K562 (cell line): ENCODE data around the gene HTRA3. TPM values are rescaled to one million over a fixed set of nuclear protein-coding genes. Genes with fewer than 3 reads are reported as not detected.

Experiments
- ATAC-seq: fragments of 200-7000 bp; cut with Tn5 transposase; 3 replicates; pipeline ENCODE4 v1.9.1; 2020; ENCODE audit warnings: moderate library complexity
- BruUV-seq: library from RNA; stranded (reverse); fragments of 400-500 nt; replicated peaks from 2 replicates; lab custom pipeline; 2021; lab: Mats Ljungman, UMichigan
- CTCF ChIA-PET: fragments of 300-600 bp; formaldehyde crosslinking; extraction: SDS; loops from one replicate; lab custom pipeline; 2021; ENCODE audit warnings: low intra/inter-chr PET ratio; lab: Yijun Ruan, JAX
- POLR2A ChIA-PET: fragments of 300-600, 350-650 bp; sonication (Branson Sonifier 250); formaldehyde crosslinking; extraction: SDS; loops from one replicate; lab custom pipeline; 2021; ENCODE audit warnings: antibody characterized with exemption, inconsistent platforms; lab: Yijun Ruan, JAX
- DNase-seq, 4 experiments: peaks; one replicate each; pipeline versions ENCODE4 v3.0.0 to v3.0.0-alpha.2; 2011 to 2018; ENCODE audit warnings: low spot score in 3 of 4, mixed read lengths in 3 of 4; ENCODE audit errors: extremely low read depth in 1 of 4
- FAIRE-seq: peaks from 2 replicates; lab custom pipeline; 2011; peaks lifted over from hg19 to GRCh38; lab: Jason Lieb, UNC
- H2AFZ ChIP-seq: 2 replicates; pipeline ENCODE4 v1.6.0; 2011; ENCODE audit warnings: low read depth, low read length, control low read depth, inconsistent platforms
- H3K27ac ChIP-seq: fragments of 200-600 bp; 3 replicates; pipeline ENCODE4 v1.8.0; 2011; ENCODE audit warnings: low read depth, mild to moderate bottlenecking, control low read depth, inconsistent platforms, low read length, moderate library complexity, mixed read lengths; ENCODE audit errors: extremely low read depth
- H3K27me3 ChIP-seq, 2 experiments: fragments of 300-600 bp in 1 of 2; 2 replicates in 1 of 2; 3 replicates in 1 of 2; pipeline versions ENCODE4 v1.6.0 to v1.8.0; 2011; ENCODE audit warnings: inconsistent platforms in 2 of 2, low read length in 2 of 2, mild to moderate bottlenecking in 1 of 2, mixed read lengths in 1 of 2, moderate library complexity in 1 of 2; ENCODE audit not compliant: control insufficient read depth in 2 of 2, insufficient read depth in 2 of 2
- H3K36me3 ChIP-seq: fragments of 300-600 bp; 3 replicates; pipeline ENCODE4 v1.8.0; 2011; ENCODE audit warnings: mild to moderate bottlenecking, low read length, inconsistent platforms; ENCODE audit not compliant: control insufficient read depth, insufficient read depth
- H3K4me1 ChIP-seq, 2 experiments: fragments of 200-600 bp in 1 of 2; replicated peaks in 1 of 2; 2 replicates in 1 of 2; 3 replicates in 1 of 2; pipeline versions ENCODE4 v1.5.1 to v1.8.0; 2011; ENCODE audit warnings: inconsistent platforms in 2 of 2, low read length in 2 of 2, mild to moderate bottlenecking in 1 of 2, mixed read lengths in 1 of 2, moderate library complexity in 1 of 2; ENCODE audit not compliant: control insufficient read depth in 2 of 2, insufficient read depth in 2 of 2
- H3K4me2 ChIP-seq: 2 replicates; pipeline ENCODE4 v1.6.1; 2011; ENCODE audit warnings: low read length, control low read depth, inconsistent platforms, mixed read lengths; ENCODE audit not compliant: insufficient read depth
- H3K4me3 ChIP-seq: fragments of 200-600 bp; sonication (generic), shearing (Covaris generic); 2 replicates; pipeline ENCODE4 v1.5.1; 2016; ENCODE audit warnings: control low read depth, inconsistent platforms
- H3K79me2 ChIP-seq: fragments of 200-600 bp; 3 replicates; pipeline ENCODE4 v1.8.0; 2011; ENCODE audit warnings: low read length, inconsistent platforms; ENCODE audit not compliant: control insufficient read depth, insufficient read depth
- H3K9ac ChIP-seq, 2 experiments: 2 replicates each; pipeline versions ENCODE4 v1.6.0 to v1.6.1; 2011; ENCODE audit warnings: low read depth in 2 of 2, low read length in 2 of 2, control low read depth in 1 of 2, inconsistent platforms in 1 of 2, mild to moderate bottlenecking in 1 of 2, mixed read lengths in 1 of 2; ENCODE audit not compliant: insufficient read depth in 1 of 2
- H3K9me1 ChIP-seq: one replicate; pipeline ENCODE4 v1.6.0; 2011; ENCODE audit warnings: inconsistent platforms, mild to moderate bottlenecking, low read length, moderate library complexity; ENCODE audit not compliant: control insufficient read depth, insufficient read depth
- H3K9me3 ChIP-seq: replicated peaks from 2 replicates; pipeline ENCODE4 v1.5.1; 2011; ENCODE audit warnings: low read depth, low read length, inconsistent platforms; ENCODE audit not compliant: control insufficient read depth, insufficient read depth
- H4K20me1 ChIP-seq: replicated peaks from 2 replicates; pipeline ENCODE4 v1.6.1; 2011; ENCODE audit warnings: low read length, inconsistent platforms, mixed read lengths; ENCODE audit not compliant: control insufficient read depth, insufficient read depth
- CREB1 ChIP-seq, 2 experiments: sonication (generic) in 1 of 2; formaldehyde crosslinking in 1 of 2; IDR thresholded peaks; 2 replicates each; pipeline versions ENCODE4 v1.6.1 to v1.8.0; 2012 to 2022; ENCODE audit warnings: inconsistent platforms in 1 of 2, mild to moderate bottlenecking in 1 of 2, missing genetic modification reagents in 1 of 2, moderate library complexity in 1 of 2
- ETV6 ChIP-seq, 3 experiments: fragments of 150-350 bp in 1 of 3; sonication (generic) in 1 of 3; formaldehyde crosslinking in 1 of 3; IDR thresholded peaks; 2 replicates each; pipeline versions ENCODE4 v1.6.1 to v1.8.0; 2014 to 2022; ENCODE audit warnings: borderline replicate concordance in 2 of 3, low read depth in 2 of 3, antibody characterized with exemption in 1 of 3, low read length in 1 of 3, mild to moderate bottlenecking in 1 of 3, missing genetic modification reagents in 1 of 3
- MCM7 ChIP-seq, 2 experiments: fragments of 450-650 bp; IDR thresholded peaks; 2 replicates each; pipeline ENCODE4 v1.6.1; 2016 to 2018
- MYBL2 ChIP-seq, 2 experiments: fragments of 450-650 bp in 1 of 2; sonication (generic) in 1 of 2; formaldehyde crosslinking in 1 of 2; IDR thresholded peaks; 2 replicates each; pipeline versions ENCODE4 v1.6.1 to v1.8.1; 2017 to 2022; ENCODE audit warnings: borderline replicate concordance in 1 of 2, inconsistent platforms in 1 of 2, low read depth in 1 of 2, mild to moderate bottlenecking in 1 of 2, missing genetic modification reagents in 1 of 2, moderate library complexity in 1 of 2
- NEUROD1 ChIP-seq: fragments of 150-350 bp; IDR thresholded peaks from 2 replicates; pipeline ENCODE4 v1.6.1; 2014; ENCODE audit warnings: borderline replicate concordance, low read length, low read depth; ENCODE audit not compliant: partially characterized antibody
- RREB1 ChIP-seq: fragments of 250-450 bp; sonication (Bioruptor Pico); IDR thresholded peaks from 2 replicates; pipeline ENCODE4 v1.4.0; 2020
- SNRNP70 ChIP-seq: fragments of 200-400 bp; formaldehyde crosslinking; optimal IDR thresholded peaks from 2 replicates; pipeline ENCODE3; 2017; ENCODE audit warnings: low read depth, low read length
- STAT6 ChIP-seq: sonication (generic); formaldehyde crosslinking; IDR thresholded peaks from 2 replicates; pipeline ENCODE4 v1.8.1; 2023; ENCODE audit warnings: mild to moderate bottlenecking, missing genetic modification reagents
- ZEB2 ChIP-seq: fragments of 450-650 bp; IDR thresholded peaks from 2 replicates; pipeline ENCODE4 v1.6.1; 2016
- ZNF24 ChIP-seq: fragments of 450-650 bp; IDR thresholded peaks from 2 replicates; pipeline ENCODE4 v1.6.1; 2016
- WGBS: fragments of 100-300 bp; shearing (Covaris generic); methylation state at CpG from one replicate; pipeline ENCODE4 v1.1.6; 2016; ENCODE audit warnings: low coverage, mixed read lengths; ENCODE audit not compliant: insufficient coverage; ENCODE audit errors: missing lambda C conversion rate; 5-methylcytosine and 5-hydroxymethylcytosine counted together
- in situ Hi-C: fragments of 300-500 bp; cut with MboI; formaldehyde crosslinking; loops from 4 replicates; pipeline ENCODE4 v1.15.0; 2018; ENCODE audit warnings: inconsistent platforms, mixed read lengths
- intact Hi-C: fragments of 100-400 bp; cut with micrococcal nuclease; formaldehyde crosslinking; loops from 2 replicates; pipeline ENCODE4 v1.14.2; 2022
- polyA plus RNA-seq, 8 experiments: library from polyadenylated mRNA; depleted of rRNA in 4 of 8; stranded (reverse) in 5 of 8; unstranded in 3 of 8; fragments of >200 nt; fragmentation: Nextera tagmentation in 2 of 8; fragmentation: Illumina TruSeq in 1 of 8; extraction: Ambion mirVana in 2 of 8; extraction: Trizol in 1 of 8; gene quantifications; 2 replicates each; pipeline versions ENCODE4 v1.2.1 to v1.2.3, GENCODE V29; 2011 to 2014; ENCODE audit warnings: inconsistent platforms in 1 of 8, missing spikeins in 1 of 8
- total RNA-seq, 7 experiments: library from RNA; depleted of rRNA in 6 of 7; stranded (reverse); fragments of >200 nt in 6 of 7; fragmentation: Illumina TruSeq in 2 of 7; extraction: Trizol in 2 of 7; gene quantifications; 2 replicates each; pipeline versions ENCODE4 v1.2.1 to v1.2.3, GENCODE V29; 2011 to 2021; ENCODE audit warnings: low replicate concordance in 1 of 7

The HTRA3 gene
- total and polyA plus RNA-seq, 9 of the 15 experiments (the other 6 are each of a cell fraction or from before 2014, with no cell fraction given): 0.04 TPM; not detected in 8

DNA sequence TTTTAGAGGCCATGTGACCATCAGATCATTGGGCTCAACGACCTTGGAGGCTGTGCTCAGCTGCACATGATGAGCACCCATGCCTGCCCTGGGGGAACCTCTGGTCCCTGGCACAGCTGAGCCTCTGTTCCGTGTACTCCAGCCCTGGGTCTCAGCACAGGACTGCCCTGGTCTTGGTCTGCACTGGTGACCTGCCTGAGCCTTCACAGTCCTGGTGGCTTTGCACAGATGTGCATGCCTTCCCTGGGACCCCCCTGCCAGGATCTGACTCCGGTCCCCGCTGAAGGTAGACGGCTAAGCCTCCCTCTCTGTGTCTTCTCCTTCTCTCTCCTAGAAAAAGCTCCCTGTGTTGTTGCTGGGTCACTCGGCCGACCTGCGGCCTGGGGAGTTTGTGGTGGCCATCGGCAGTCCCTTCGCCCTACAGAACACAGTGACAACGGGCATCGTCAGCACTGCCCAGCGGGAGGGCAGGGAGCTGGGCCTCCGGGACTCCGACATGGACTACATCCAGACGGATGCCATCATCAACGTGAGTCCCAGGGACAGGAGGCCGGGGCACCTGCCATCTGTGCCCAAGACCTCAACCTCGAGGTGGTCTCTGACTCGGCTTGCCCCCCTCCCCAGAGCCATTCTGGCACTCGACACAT lies 21.6 kb downstream of the HTRA3 start:
- Histone ChIP-seq H3K36me3 (no peaks in the 10 kb centered on the region), H3K4me1 (peaks cover 4 to 14% of the 10 kb centered on the region in 2 experiments; a peak in 4 of 5 replicates), H3K9ac (no peak overlapping the region), H3K4me3 (no peak overlapping the region), H3K9me1 (no peaks in the 10 kb centered on the region), H3K79me2 (no peaks in the 10 kb centered on the region), H3K27ac (no peak overlapping the region), H3K9me3 (no peaks in the 10 kb centered on the region), H2AFZ (no peak overlapping the region), H4K20me1 (peaks cover 9% of the 10 kb centered on the region; the same call in 1 of the 2 replicates), H3K4me2 (no peak overlapping the region), H3K27me3 (peaks cover under 1 to 54% of the 10 kb centered on the region in 2 experiments; a peak in 4 of 5 replicates)
- 9% methylated on average over 19 of the region's 21 CpGs for WGBS
- no peak for ATAC-seq
- ChIA-PET CTCF (no interaction called here), POLR2A (interaction anchor here (0.6 to 1.1 kb wide), 6 partner anchors 12 to 43 kb away, joined by 3 to 5 read pairs (median 4); no protein-coding TSS in a partner anchor)
- DNase-seq: no peak
- BruUV-seq: no TSS peak
- intact Hi-C loops: no loop called here
- FAIRE-seq: no peak
- in situ Hi-C loops: no loop called here
- TF ChIP-seq SNRNP70 (no peak), MYBL2 (IDR thresholded peaks at IDR 0.05; ENCODE audit: low read depth) (no peak), MYBL2 (CRISPR knock-in tag; IDR thresholded peaks at IDR 0.05; ENCODE audit: borderline replicate concordance) (no peak), MCM7 (IDR thresholded peaks at IDR 0.05) (no peak), NEUROD1 (no peak), RREB1 (CRISPR knock-in tag) (no peak), ZNF24 (no peak), ZEB2 (no peak), ETV6 (IDR thresholded peaks at IDR 0.05; ENCODE audit: borderline replicate concordance in 1 of 2, low read depth in 2 of 2, low read length in 1 of 2) (no peak), ETV6 (CRISPR knock-in tag; IDR thresholded peaks at IDR 0.05; ENCODE audit: borderline replicate concordance) (no peak), CREB1 (IDR thresholded peaks at IDR 0.05) (no peak), CREB1 (CRISPR knock-in tag; IDR thresholded peaks at IDR 0.05) (no peak), STAT6 (CRISPR knock-in tag) (no peak)
